Neural progenitor cell (in vitro differentiated cells): ENCODE results near the gene BOK. TPM values are rescaled to one million over a fixed set of nuclear protein-coding genes. Genes with fewer than 3 reads are reported as not detected.

ENCODE experiments used
- DNase-seq: peaks from one replicate; pipeline ENCODE4 v3.0.0-alpha.2; 2016; ENCODE audit warnings: low spot score
- H2AFZ ChIP-seq: fragments of 200-600 bp; sonication (generic); replicated peaks from 2 replicates; pipeline ENCODE4 v1.6.1; 2016; ENCODE audit warnings: antibody characterized with exemption
- H3F3A ChIP-seq: fragments of 200-600 bp; sonication (generic); 2 replicates; pipeline ENCODE4 v1.6.1; 2016; ENCODE audit warnings: antibody characterized with exemption, low read depth
- H3K27ac ChIP-seq: fragments of 200-600 bp; sonication (generic); 2 replicates; pipeline ENCODE4 v1.5.1; 2016; ENCODE audit warnings: mild to moderate bottlenecking
- H3K27me3 ChIP-seq: fragments of 200-600 bp; sonication (generic); 2 replicates; pipeline ENCODE4 v1.6.1; 2016; ENCODE audit warnings: mild to moderate bottlenecking, moderate library complexity
- H3K36me3 ChIP-seq: fragments of 200-600 bp; sonication (generic); 2 replicates; pipeline ENCODE4 v1.5.1; 2016
- H3K4me1 ChIP-seq: fragments of 200-600 bp; sonication (generic); 2 replicates; pipeline ENCODE4 v1.6.1; 2016; ENCODE audit warnings: mixed run types
- H3K4me2 ChIP-seq: fragments of 200-600 bp; sonication (generic); 2 replicates; pipeline ENCODE4 v1.6.1; 2016
- H3K4me3 ChIP-seq: fragments of 200-600 bp; sonication (generic); 2 replicates; pipeline ENCODE4 v1.5.1; 2016
- H3K79me2 ChIP-seq: fragments of 200-600 bp; sonication (generic); 2 replicates; pipeline ENCODE4 v1.6.1; 2016; ENCODE audit warnings: low read depth
- H3K9ac ChIP-seq: fragments of 200-600 bp; sonication (generic); 2 replicates; pipeline ENCODE4 v1.6.1; 2016
- H3K9me3 ChIP-seq: fragments of 200-600 bp; sonication (generic); 2 replicates; pipeline ENCODE4 v1.5.1; 2016; ENCODE audit warnings: low read depth
- H4K20me1 ChIP-seq: fragments of 200-600 bp; sonication (generic); 2 replicates; pipeline ENCODE4 v1.6.1; 2016; ENCODE audit warnings: low read depth
- H3K27ac Mint-ChIP-seq: 3 replicates; pipeline ENCODE4 v1.8.0; 2021; ENCODE audit warnings: mixed read lengths
- H3K27me3 Mint-ChIP-seq: 2 replicates; pipeline ENCODE4 v1.8.0; 2022; ENCODE audit warnings: low read depth, mild to moderate bottlenecking, inconsistent platforms, moderate library complexity, mixed read lengths; ENCODE audit not compliant: insufficient read depth
- H3K36me3 Mint-ChIP-seq: 3 replicates; pipeline ENCODE4 v1.8.0; 2021; ENCODE audit warnings: mixed read lengths
- H3K4me1 Mint-ChIP-seq: 3 replicates; pipeline ENCODE4 v1.8.0; 2021; ENCODE audit warnings: mixed read lengths
- H3K4me3 Mint-ChIP-seq: 3 replicates; pipeline ENCODE4 v1.8.0; 2021; ENCODE audit warnings: mild to moderate bottlenecking, moderate library complexity, mixed read lengths
- H3K9me3 Mint-ChIP-seq: 3 replicates; pipeline ENCODE4 v1.8.0; 2020; ENCODE audit warnings: mixed read lengths
- EZH2 ChIP-seq: fragments of 200-600 bp; sonication (generic); IDR thresholded peaks from 2 replicates; pipeline ENCODE4 v1.6.1; 2017; ENCODE audit warnings: antibody characterized with exemption, mild to moderate bottlenecking, moderate library complexity
- EZH2phosphoT487 ChIP-seq: fragments of 200-600 bp; sonication (generic); IDR thresholded peaks from 2 replicates; pipeline ENCODE4 v1.6.1; 2017; ENCODE audit warnings: antibody characterized with exemption
- total RNA-seq: library from RNA; depleted of rRNA; stranded (reverse); fragments of >200 nt; gene quantifications from 2 replicates; pipeline ENCODE4 v1.2.3, GENCODE V29; 2015; ENCODE audit warnings: low replicate concordance
- TF ChIP-seq, protein P1 (sequence below): fragments of 200-600 bp; sonication (generic); IDR thresholded peaks from 2 replicates; pipeline ENCODE4 v1.5.1; 2017; ENCODE audit warnings: antibody characterized with exemption, mild to moderate bottlenecking

Gene BOK
- total RNA-seq, 1 donor from 2014 or later: 2.0 TPM

DNA sequence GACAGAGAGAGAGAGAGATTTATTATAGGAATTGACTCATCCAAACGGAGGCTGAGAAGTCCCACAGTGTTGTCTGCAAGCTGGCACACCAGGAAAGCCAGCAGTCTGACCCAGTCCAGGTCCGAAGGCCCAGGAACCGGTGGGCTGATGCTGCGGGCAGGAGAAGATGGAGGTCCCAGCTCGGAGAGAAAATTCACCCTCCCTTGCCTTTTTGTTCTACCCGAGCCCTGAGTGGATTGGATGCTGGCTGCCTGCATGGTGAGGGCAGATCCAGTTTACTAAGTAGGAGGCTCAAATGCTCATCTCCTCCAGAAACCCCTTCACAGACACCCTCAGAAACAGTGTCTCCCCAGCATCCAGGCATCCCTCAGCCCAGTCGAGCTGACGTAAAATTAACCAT, 28.0 kb upstream of the BOK start:
- DNase-seq: no peak
- TF ChIP-seq, protein P1, sequence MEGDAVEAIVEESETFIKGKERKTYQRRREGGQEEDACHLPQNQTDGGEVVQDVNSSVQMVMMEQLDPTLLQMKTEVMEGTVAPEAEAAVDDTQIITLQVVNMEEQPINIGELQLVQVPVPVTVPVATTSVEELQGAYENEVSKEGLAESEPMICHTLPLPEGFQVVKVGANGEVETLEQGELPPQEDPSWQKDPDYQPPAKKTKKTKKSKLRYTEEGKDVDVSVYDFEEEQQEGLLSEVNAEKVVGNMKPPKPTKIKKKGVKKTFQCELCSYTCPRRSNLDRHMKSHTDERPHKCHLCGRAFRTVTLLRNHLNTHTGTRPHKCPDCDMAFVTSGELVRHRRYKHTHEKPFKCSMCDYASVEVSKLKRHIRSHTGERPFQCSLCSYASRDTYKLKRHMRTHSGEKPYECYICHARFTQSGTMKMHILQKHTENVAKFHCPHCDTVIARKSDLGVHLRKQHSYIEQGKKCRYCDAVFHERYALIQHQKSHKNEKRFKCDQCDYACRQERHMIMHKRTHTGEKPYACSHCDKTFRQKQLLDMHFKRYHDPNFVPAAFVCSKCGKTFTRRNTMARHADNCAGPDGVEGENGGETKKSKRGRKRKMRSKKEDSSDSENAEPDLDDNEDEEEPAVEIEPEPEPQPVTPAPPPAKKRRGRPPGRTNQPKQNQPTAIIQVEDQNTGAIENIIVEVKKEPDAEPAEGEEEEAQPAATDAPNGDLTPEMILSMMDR: no peak
- TF ChIP-seq EZH2: no peak
- TF ChIP-seq EZH2phosphoT487: no peak
- Histone ChIP-seq H3K9me3 (no peaks in the 10 kb centered on the region), H3K27ac (no peak overlapping the region), H3K9ac (no peak overlapping the region), H3F3A (no peaks in the 10 kb centered on the region), H3K79me2 (no peaks in the 10 kb centered on the region), H3K27me3 (no peaks in the 10 kb centered on the region), H4K20me1 (no peaks in the 10 kb centered on the region), H3K4me1 (no peaks in the 10 kb centered on the region), H2AFZ (no peak overlapping the region), H3K4me2 (no peak overlapping the region), H3K4me3 (no peak overlapping the region), H3K36me3 (no peaks in the 10 kb centered on the region)
- Mint-ChIP-seq H3K9me3 (peaks cover 9% of the 10 kb centered on the region), H3K27me3 (peaks cover 11% of the 10 kb centered on the region), H3K4me3 (no peak overlapping the region), H3K4me1 (peaks cover 16% of the 10 kb centered on the region), H3K27ac (no peak overlapping the region), H3K36me3 (peaks cover 5% of the 10 kb centered on the region)

DNA sequence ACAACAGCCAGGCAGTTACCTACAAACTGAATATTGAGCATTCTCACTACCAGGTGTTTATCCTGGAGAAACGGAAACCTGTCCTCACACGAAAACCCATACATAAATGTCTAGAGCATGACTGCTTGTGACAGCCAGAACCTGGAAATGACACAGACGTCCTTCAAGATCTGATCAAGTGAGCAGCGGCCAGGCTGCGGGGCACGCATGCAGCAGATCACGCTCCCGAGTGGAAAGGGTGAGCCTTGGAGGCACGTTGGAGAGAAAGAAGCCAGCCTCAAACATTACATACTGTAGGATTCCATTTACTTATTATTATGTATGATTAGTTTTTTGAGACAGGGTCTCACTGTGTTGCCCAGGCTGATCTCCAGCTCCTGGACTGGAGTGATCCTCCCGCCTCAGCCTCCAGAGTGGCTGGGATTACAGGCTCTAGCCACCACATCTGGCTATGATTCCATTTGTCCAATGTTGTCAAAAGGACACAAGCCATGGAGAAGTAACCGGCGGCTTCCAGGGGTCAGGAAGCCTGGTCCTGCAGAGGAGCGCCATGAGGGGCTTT, 27.3 kb upstream of the BOK start:
- no peak for DNase-seq
- Mint-ChIP-seq H3K36me3 (peaks cover 2% of the 10 kb centered on the region), H3K4me3 (no peak overlapping the region), H3K4me1 (peaks cover 21% of the 10 kb centered on the region), H3K9me3 (peaks cover 4% of the 10 kb centered on the region), H3K27me3 (peaks cover 12% of the 10 kb centered on the region), H3K27ac (no peak overlapping the region)
- no peak overlapping the region for H3K9ac ChIP-seq
- no peaks in the 10 kb centered on the region for H3K9me3 ChIP-seq
- H3K4me3 ChIP-seq: no peak overlapping the region
- no peaks in the 10 kb centered on the region for H3K79me2 ChIP-seq
- no peaks in the 10 kb centered on the region for H3F3A ChIP-seq
- H4K20me1 ChIP-seq: no peaks in the 10 kb centered on the region
- no peak overlapping the region for H2AFZ ChIP-seq
- peaks cover 5% of the 10 kb centered on the region for H3K4me1 ChIP-seq
- no peak overlapping the region for H3K27ac ChIP-seq
- no peak overlapping the region for H3K4me2 ChIP-seq
- no peaks in the 10 kb centered on the region for H3K27me3 ChIP-seq
- no peaks in the 10 kb centered on the region for H3K36me3 ChIP-seq
- TF ChIP-seq EZH2phosphoT487: no peak
- TF ChIP-seq, protein P1: no peak
- TF ChIP-seq EZH2: no peak

DNA sequence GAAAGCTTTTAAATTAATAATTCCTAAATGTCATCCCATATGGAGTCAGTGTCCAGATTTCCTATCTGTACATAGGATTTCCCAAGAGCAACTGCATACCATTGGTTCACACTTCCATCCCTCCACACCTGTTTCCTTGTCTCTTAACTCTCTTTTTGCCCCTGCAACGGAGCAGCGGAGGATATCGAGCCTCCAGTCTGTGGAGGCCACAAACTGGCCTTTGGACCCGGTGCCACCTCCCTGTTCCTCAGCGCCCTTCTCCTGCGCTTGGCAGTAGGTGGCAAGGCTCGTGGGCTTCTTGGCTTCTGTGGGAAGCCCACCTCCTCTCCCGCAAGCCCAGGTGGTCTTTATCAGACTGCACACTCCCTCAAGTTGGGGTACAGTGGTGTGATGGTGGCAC, 26.4 kb upstream of the BOK start:
- H3K4me1 ChIP-seq: peaks cover 7% of the 10 kb centered on the region
- no peaks in the 10 kb centered on the region for H4K20me1 ChIP-seq
- no peak for DNase-seq
- Mint-ChIP-seq H3K36me3 (no peaks in the 10 kb centered on the region), H3K27ac (no peak overlapping the region), H3K4me3 (no peak overlapping the region), H3K27me3 (peaks cover 12% of the 10 kb centered on the region), H3K4me1 (peaks cover 21% of the 10 kb centered on the region), H3K9me3 (no peaks in the 10 kb centered on the region)
- H3K4me2 ChIP-seq: no peak overlapping the region
- H2AFZ ChIP-seq: no peak overlapping the region
- TF ChIP-seq EZH2: no peak
- no peak for TF ChIP-seq EZH2phosphoT487
- TF ChIP-seq, protein P1: no peak
- no peaks in the 10 kb centered on the region for H3K79me2 ChIP-seq
- no peaks in the 10 kb centered on the region for H3K36me3 ChIP-seq
- no peak overlapping the region for H3K27ac ChIP-seq
- H3K27me3 ChIP-seq: peaks cover under 1% of the 10 kb centered on the region
- H3K9me3 ChIP-seq: no peaks in the 10 kb centered on the region
- no peak overlapping the region for H3K9ac ChIP-seq
- H3F3A ChIP-seq: no peaks in the 10 kb centered on the region
- H3K4me3 ChIP-seq: no peak overlapping the region
